A673 (cell line): ENCODE measurements around the gene PRMT7. TPM values are rescaled to one million over a fixed set of nuclear protein-coding genes. Genes with fewer than 3 reads are reported as not detected.

Experiments
- BruUV-seq: library from RNA; stranded (reverse); fragments of 400-500 nt; replicated peaks from 2 replicates; lab custom pipeline; 2021; lab: Mats Ljungman, UMichigan
- CTCF ChIA-PET: fragments of 300-600 bp; sonication (Branson Sonifier 250); formaldehyde crosslinking; loops from one replicate; lab custom pipeline; 2022; ENCODE audit warnings: antibody characterized with exemption; lab: Charles Lee
- POLR2A ChIA-PET: fragments of 300-600 bp; sonication (Branson Sonifier 250); formaldehyde crosslinking; loops from one replicate; lab custom pipeline; 2022; ENCODE audit warnings: antibody characterized with exemption; ENCODE audit not compliant: low non-redundant PET; lab: Charles Lee
- DNase-seq: peaks from one replicate; pipeline ENCODE4 v3.0.0-alpha.2; 2015; ENCODE audit warnings: low spot score
- H3K27ac ChIP-seq: fragments of 200-600 bp; sonication (generic); 2 replicates; pipeline ENCODE4 v1.5.1; 2016; ENCODE audit warnings: mixed run types, low read depth, mild to moderate bottlenecking, mixed read lengths, antibody characterized with exemption, low read length; ENCODE audit not compliant: poor library complexity, severe bottlenecking
- H3K27me3 ChIP-seq: fragments of 200-600 bp; sonication (generic); replicated peaks from 2 replicates; pipeline ENCODE4 v1.6.1; 2017; ENCODE audit warnings: mixed run types, low read depth, mild to moderate bottlenecking, mixed read lengths, antibody characterized with exemption, low read length; ENCODE audit not compliant: insufficient read depth, poor library complexity
- H3K36me3 ChIP-seq: fragments of 200-600 bp; sonication (generic); 2 replicates; pipeline ENCODE4 v1.6.1; 2016; ENCODE audit warnings: mixed run types, mild to moderate bottlenecking, mixed read lengths, antibody characterized with exemption, low read length; ENCODE audit not compliant: insufficient read depth, poor library complexity, severe bottlenecking
- H3K4me1 ChIP-seq: fragments of 200-600 bp; sonication (generic); 2 replicates; pipeline ENCODE4 v1.6.1; 2017; ENCODE audit warnings: mixed run types, mild to moderate bottlenecking, mixed read lengths, antibody characterized with exemption, low read length; ENCODE audit not compliant: insufficient read depth, poor library complexity, severe bottlenecking
- H3K4me3 ChIP-seq: fragments of 200-600 bp; sonication (generic); 2 replicates; pipeline ENCODE4 v1.5.1; 2016; ENCODE audit warnings: low read depth, mixed run types, mild to moderate bottlenecking, mixed read lengths, low read length; ENCODE audit not compliant: poor library complexity, severe bottlenecking
- H3K9me3 ChIP-seq: fragments of 200-600 bp; sonication (generic); 2 replicates; pipeline ENCODE4 v1.6.1; 2016; ENCODE audit warnings: mixed run types, low read depth, mild to moderate bottlenecking, mixed read lengths, antibody characterized with exemption, low read length; ENCODE audit not compliant: poor library complexity, severe bottlenecking
- EZH2 ChIP-seq: fragments of 200-600 bp; sonication (generic); IDR thresholded peaks from 2 replicates; pipeline ENCODE4 v1.6.1; 2017; ENCODE audit warnings: borderline replicate concordance, low read depth, mild to moderate bottlenecking, mixed read lengths, antibody characterized with exemption, low read length; ENCODE audit not compliant: poor library complexity, severe bottlenecking
- intact Hi-C: fragments of 100-400 bp; cut with micrococcal nuclease; formaldehyde crosslinking; loops from one replicate; pipeline ENCODE4 v1.10.0; 2022; ENCODE audit not compliant: unreplicated experiment
- total RNA-seq: library from RNA; stranded (reverse); gene quantifications from 2 replicates; pipeline ENCODE4 v1.2.3, GENCODE V29; 2021
- TF ChIP-seq, protein P1 (sequence below): fragments of 300-800, 200-600 bp; sonication (generic); conservative IDR thresholded peaks from 2 replicates; pipeline ENCODE4 v1.5.1; 2017; ENCODE audit warnings: low read depth, mild to moderate bottlenecking, antibody characterized with exemption, low read length, moderate library complexity, mixed read lengths

The PRMT7 gene
- total RNA-seq, 1 experiment from 2014 or later, result 66.2 TPM

DNA sequence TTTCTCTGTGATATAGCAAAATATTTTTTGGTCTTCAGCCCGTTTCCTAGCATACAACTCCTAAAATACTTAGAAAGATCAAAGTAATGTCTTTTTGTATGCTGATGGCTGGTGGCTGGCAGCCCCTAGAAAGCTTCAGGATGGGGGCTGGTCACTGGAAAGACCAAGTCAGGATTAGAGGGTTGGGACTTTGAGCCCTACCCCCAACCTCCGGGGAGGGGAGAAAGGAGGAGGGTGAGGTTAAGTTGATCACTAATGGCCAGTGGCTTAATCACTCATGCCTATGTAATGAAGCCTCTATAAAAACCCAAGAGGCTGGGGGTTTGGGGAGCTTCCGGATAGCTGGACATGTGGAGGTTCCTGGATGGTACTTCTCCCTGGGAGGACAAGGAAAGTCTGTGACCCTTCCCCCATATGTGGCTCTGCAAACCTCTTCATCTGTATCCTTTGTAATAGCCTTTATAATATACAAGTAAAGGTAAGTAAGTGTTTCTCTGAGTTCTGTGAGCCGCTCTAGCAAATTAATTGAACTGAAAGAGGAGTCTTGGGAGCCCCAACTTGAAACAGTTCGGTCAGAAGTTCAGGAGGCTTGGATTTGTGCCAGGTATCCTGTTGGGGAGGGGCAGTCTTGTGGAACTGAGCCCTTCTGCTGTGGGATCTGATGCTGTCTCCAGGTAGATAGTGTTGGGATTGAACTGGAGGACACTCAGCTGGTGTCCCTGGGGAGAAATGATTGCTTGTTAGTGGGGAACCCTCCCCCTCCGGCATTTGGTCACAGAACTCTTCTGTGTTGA is 43.0 kb upstream of the PRMT7 start:
- intact Hi-C loops, result loop anchor here (10.0 kb wide), 1 partner anchor 247 kb away; no protein-coding TSS in a partner anchor
- BruUV-seq, result no TSS peak
- H3K4me1 ChIP-seq, result peaks cover 11% of the 10 kb centered on the region
- DNase-seq, result no peak
- no peaks in the 10 kb centered on the region for H3K36me3 ChIP-seq
- no peaks in the 10 kb centered on the region for H3K9me3 ChIP-seq
- no peak for TF ChIP-seq EZH2
- TF ChIP-seq, protein P1, sequence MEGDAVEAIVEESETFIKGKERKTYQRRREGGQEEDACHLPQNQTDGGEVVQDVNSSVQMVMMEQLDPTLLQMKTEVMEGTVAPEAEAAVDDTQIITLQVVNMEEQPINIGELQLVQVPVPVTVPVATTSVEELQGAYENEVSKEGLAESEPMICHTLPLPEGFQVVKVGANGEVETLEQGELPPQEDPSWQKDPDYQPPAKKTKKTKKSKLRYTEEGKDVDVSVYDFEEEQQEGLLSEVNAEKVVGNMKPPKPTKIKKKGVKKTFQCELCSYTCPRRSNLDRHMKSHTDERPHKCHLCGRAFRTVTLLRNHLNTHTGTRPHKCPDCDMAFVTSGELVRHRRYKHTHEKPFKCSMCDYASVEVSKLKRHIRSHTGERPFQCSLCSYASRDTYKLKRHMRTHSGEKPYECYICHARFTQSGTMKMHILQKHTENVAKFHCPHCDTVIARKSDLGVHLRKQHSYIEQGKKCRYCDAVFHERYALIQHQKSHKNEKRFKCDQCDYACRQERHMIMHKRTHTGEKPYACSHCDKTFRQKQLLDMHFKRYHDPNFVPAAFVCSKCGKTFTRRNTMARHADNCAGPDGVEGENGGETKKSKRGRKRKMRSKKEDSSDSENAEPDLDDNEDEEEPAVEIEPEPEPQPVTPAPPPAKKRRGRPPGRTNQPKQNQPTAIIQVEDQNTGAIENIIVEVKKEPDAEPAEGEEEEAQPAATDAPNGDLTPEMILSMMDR, result no peak
- H3K27ac ChIP-seq, result no peak overlapping the region
- no peaks in the 10 kb centered on the region for H3K27me3 ChIP-seq
- no peak overlapping the region for H3K4me3 ChIP-seq
- POLR2A ChIA-PET, result no interaction called here
- CTCF ChIA-PET, result no interaction called here

DNA sequence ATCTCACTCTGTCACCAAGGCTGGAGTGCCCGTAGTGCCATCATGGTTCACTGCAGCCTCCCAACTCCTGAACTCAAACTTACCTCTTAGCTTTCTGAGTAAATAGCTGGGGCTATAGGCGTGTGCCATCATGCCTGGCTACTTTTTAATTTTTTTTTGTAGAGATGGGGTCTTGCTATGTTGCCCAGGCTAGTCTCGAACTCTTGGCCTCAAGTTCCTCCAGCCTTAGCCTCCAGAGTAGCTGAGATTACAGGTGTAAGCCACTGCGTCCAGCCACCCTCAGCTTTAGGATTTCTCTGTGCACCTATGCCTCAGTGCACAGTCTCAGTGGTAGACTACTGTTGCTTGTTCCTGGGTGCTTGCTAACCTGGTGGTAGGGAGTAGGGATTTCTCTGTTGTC is 41.0 kb upstream of the PRMT7 start:
- TF ChIP-seq, protein P1, result no peak
- no peak for TF ChIP-seq EZH2
- Histone ChIP-seq H3K4me1 (peaks cover 11% of the 10 kb centered on the region), H3K36me3 (peaks cover 4% of the 10 kb centered on the region), H3K27me3 (no peaks in the 10 kb centered on the region), H3K9me3 (no peaks in the 10 kb centered on the region), H3K27ac (no peak overlapping the region), H3K4me3 (no peak overlapping the region)
- no peak for DNase-seq
- ChIA-PET CTCF (no interaction called here), POLR2A (no interaction called here)
- intact Hi-C loops, result loop anchor here (10.0 kb wide), 1 partner anchor 245 kb away; no protein-coding TSS in a partner anchor
- BruUV-seq, result no TSS peak

DNA sequence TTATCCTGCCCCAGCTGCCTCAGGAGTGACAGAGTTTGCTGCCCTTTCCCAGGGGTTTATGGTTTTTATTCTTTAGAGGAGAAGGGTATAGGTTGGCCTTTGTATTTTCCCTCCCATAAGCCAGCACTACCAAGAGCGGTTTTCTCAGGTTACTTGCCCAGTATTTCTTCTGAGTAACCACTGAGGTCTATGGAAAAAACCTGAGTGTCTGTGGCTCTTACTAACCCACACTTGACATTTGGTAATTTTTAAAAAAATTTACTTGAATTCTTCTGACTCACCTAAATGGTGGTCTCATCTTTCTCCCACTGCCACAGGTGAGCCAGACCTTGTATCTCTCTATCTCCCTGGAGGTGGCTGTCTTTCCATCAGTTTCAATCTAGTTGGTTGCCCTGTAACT is 40.5 kb upstream of the PRMT7 start:
- ChIA-PET CTCF (no interaction called here), POLR2A (no interaction called here)
- Histone ChIP-seq H3K9me3 (no peaks in the 10 kb centered on the region), H3K27ac (no peak overlapping the region), H3K36me3 (peaks cover 4% of the 10 kb centered on the region), H3K4me1 (peaks cover 10% of the 10 kb centered on the region), H3K4me3 (no peak overlapping the region), H3K27me3 (no peaks in the 10 kb centered on the region)
- no peak for DNase-seq
- no peak for TF ChIP-seq EZH2
- BruUV-seq, result no TSS peak
- intact Hi-C loops, result no loop called here
